Breast epithelium (tissue), 3 donors: ENCODE results near the gene ARL8A.

Experiments used
- CTCF ChIP-seq, 3 donors: fragments of 450-650 bp; IDR thresholded peaks; one replicate each; pipeline ENCODE4 v1.5.1; 2016 to 2017; ENCODE audit warnings: antibody characterized with exemption in 3 of 3, mild to moderate bottlenecking in 3 of 3, moderate library complexity in 3 of 3
- POLR2A ChIP-seq: fragments of 450-650 bp; IDR thresholded peaks from one replicate; pipeline ENCODE4 v1.6.1; 2016; ENCODE audit warnings: antibody characterized with exemption, mild to moderate bottlenecking, moderate library complexity
- POLR2AphosphoS5 ChIP-seq, 3 donors: sonication (generic); formaldehyde crosslinking; IDR thresholded peaks; one replicate each; pipeline ENCODE4 v1.6.1; 2017; ENCODE audit warnings: antibody characterized with exemption in 3 of 3

- TF ChIP-seq CTCF (IDR thresholded peaks at IDR 0.05) (no peak), POLR2A (no peak), POLR2AphosphoS5 (IDR thresholded peaks at IDR 0.05) (no peak)
These were observed 7.9 kb upstream of the ARL8A start for GRCh38 chr1:202152399-202152798.
